SK-N-SH (cell line): ENCODE measurements around the gene GPR15LG. TPM values are rescaled to one million over a fixed set of nuclear protein-coding genes. Genes with fewer than 3 reads are reported as not detected.

ENCODE experiments used
- CTCF ChIA-PET: fragments of 300-600, 350-600 bp; formaldehyde crosslinking; extraction: SDS; loops from one replicate; lab custom pipeline; 2021; lab: Yijun Ruan, JAX
- POLR2A ChIA-PET: fragments of 350-600 bp; sonication (Branson Sonifier 250); formaldehyde crosslinking; extraction: SDS; loops from one replicate; lab custom pipeline; 2020; ENCODE audit warnings: antibody characterized with exemption, inconsistent platforms; lab: Yijun Ruan, JAX
- DNase-seq: peaks from one replicate; pipeline ENCODE4 v3.0.0; 2012
- H2AFZ ChIP-seq: fragments of 200-600 bp; sonication (generic); 2 replicates; pipeline ENCODE4 v1.8.1; 2016; ENCODE audit warnings: antibody characterized with exemption, mild to moderate bottlenecking, low read depth
- H3F3A ChIP-seq: fragments of 200-600 bp; sonication (generic); replicated peaks from 2 replicates; pipeline ENCODE3; 2016; ENCODE audit warnings: antibody characterized with exemption, mild to moderate bottlenecking; ENCODE audit not compliant: insufficient read depth
- H3K27ac ChIP-seq, 2 experiments: fragments of 200-500 bp in 1 of 2; fragments of 200-600 bp in 1 of 2; sonication (Bioruptor generic) in 1 of 2; sonication (generic), shearing (Covaris generic) in 1 of 2; 2 replicates each; pipeline versions ENCODE4 v1.5.1 to v1.6.1; 2014 to 2016; ENCODE audit warnings: low read depth in 2 of 2, inconsistent platforms in 1 of 2, low read length in 1 of 2, mild to moderate bottlenecking in 1 of 2, mixed read lengths in 1 of 2
- H3K27me3 ChIP-seq: fragments of 200-600 bp; sonication (generic), shearing (Covaris generic); 2 replicates; pipeline ENCODE4 v1.6.1; 2016; ENCODE audit warnings: mixed run types; ENCODE audit not compliant: insufficient read depth
- H3K36me3 ChIP-seq, 2 experiments: fragments of 200-500 bp in 1 of 2; fragments of 200-600 bp in 1 of 2; sonication (Bioruptor generic) in 1 of 2; sonication (generic) in 1 of 2; replicated peaks in 1 of 2; 2 replicates each; pipeline versions ENCODE3 to v1.5.1; 2014 to 2016; ENCODE audit warnings: low read length in 1 of 2, mild to moderate bottlenecking in 1 of 2; ENCODE audit not compliant: insufficient read depth in 2 of 2, control insufficient read depth in 1 of 2
- H3K4me1 ChIP-seq, 2 experiments: fragments of 200-500 bp in 1 of 2; fragments of 200-600 bp in 1 of 2; sonication (Bioruptor generic) in 1 of 2; sonication (generic), shearing (Covaris generic) in 1 of 2; 2 replicates each; pipeline versions ENCODE4 v1.5.1 to v1.6.1; 2014 to 2016; ENCODE audit warnings: low read depth in 1 of 2, low read length in 1 of 2, mixed run types in 1 of 2; ENCODE audit not compliant: insufficient read depth in 2 of 2, control insufficient read depth in 1 of 2
- H3K4me2 ChIP-seq: fragments of 200-600 bp; sonication (generic), shearing (Covaris generic); 2 replicates; pipeline ENCODE4 v1.6.1; 2017; ENCODE audit warnings: mixed run types
- H3K4me3 ChIP-seq, 2 experiments: fragments of 200-500 bp in 1 of 2; fragments of 200-600 bp in 1 of 2; sonication (Bioruptor generic) in 1 of 2; sonication (generic), shearing (Covaris generic) in 1 of 2; 2 replicates each; pipeline versions ENCODE4 v1.5.1 to v1.8.1; 2014 to 2016; ENCODE audit warnings: low read depth in 2 of 2, inconsistent platforms in 1 of 2, low read length in 1 of 2, mild to moderate bottlenecking in 1 of 2, mixed read lengths in 1 of 2, moderate library complexity in 1 of 2
- H3K79me2 ChIP-seq: fragments of 200-600 bp; sonication (generic); 2 replicates; pipeline ENCODE4 v1.8.1; 2017; ENCODE audit warnings: mild to moderate bottlenecking; ENCODE audit not compliant: insufficient read depth
- H3K9ac ChIP-seq: fragments of 200-600 bp; sonication (generic); 2 replicates; pipeline ENCODE4 v1.6.1; 2017; ENCODE audit warnings: mixed run types
- H3K9me2 ChIP-seq: fragments of 200-600 bp; sonication (generic); 2 replicates; pipeline ENCODE4 v1.6.1; 2017; ENCODE audit warnings: mixed run types
- H3K9me3 ChIP-seq: fragments of 200-600 bp; sonication (generic); 2 replicates; pipeline ENCODE4 v1.6.1; 2017; ENCODE audit warnings: mixed run types, mild to moderate bottlenecking, moderate library complexity
- H4K20me1 ChIP-seq: fragments of 200-600 bp; sonication (generic); 2 replicates; pipeline ENCODE4 v1.6.1; 2017; ENCODE audit warnings: mild to moderate bottlenecking, mixed run types; ENCODE audit not compliant: insufficient read depth
- EP300 ChIP-seq, 2 experiments: IDR thresholded peaks; 2 replicates each; pipeline versions ENCODE4 v1.4.0 to v1.6.1; 2012; ENCODE audit warnings: borderline replicate concordance in 1 of 2, low read depth in 1 of 2, low read length in 1 of 2
- FOSL2 ChIP-seq: IDR thresholded peaks from 2 replicates; pipeline ENCODE4 v1.4.0; 2012; ENCODE audit warnings: low read depth, mild to moderate bottlenecking, moderate library complexity, borderline replicate concordance
- FOXJ3 ChIP-seq: sonication (generic); formaldehyde crosslinking; IDR thresholded peaks from 2 replicates; pipeline ENCODE4 v1.5.1; 2020; ENCODE audit warnings: mild to moderate bottlenecking, missing genetic modification reagents
- FOXM1 ChIP-seq: IDR thresholded peaks from 2 replicates; pipeline ENCODE4 v1.4.0; 2012; ENCODE audit warnings: low read depth, mild to moderate bottlenecking
- MXI1 ChIP-seq: IDR thresholded peaks from 2 replicates; pipeline ENCODE4 v1.6.1; 2012; ENCODE audit warnings: mild to moderate bottlenecking, low read depth, low read length, improper control_type of control experiment
- NRF1 ChIP-seq: IDR thresholded peaks from 2 replicates; pipeline ENCODE4 v1.6.1; 2012; ENCODE audit warnings: low read depth, mild to moderate bottlenecking, low read length
- PBX3 ChIP-seq: IDR thresholded peaks from 2 replicates; pipeline ENCODE4; 2012
- POLR2AphosphoS5 ChIP-seq: IDR thresholded peaks from 2 replicates; pipeline ENCODE4 v1.6.1; 2012; ENCODE audit warnings: low read depth, low read length
- RCOR1 ChIP-seq: fragments of 150-350 bp; IDR thresholded peaks from 2 replicates; pipeline ENCODE4 v1.6.1; 2017; ENCODE audit warnings: antibody characterized with exemption, low read length
- REST ChIP-seq: IDR thresholded peaks from 2 replicates; pipeline ENCODE4 v1.6.1; 2012; ENCODE audit warnings: mild to moderate bottlenecking, low read depth, low read length, moderate library complexity
- SIN3A ChIP-seq: IDR thresholded peaks from 2 replicates; pipeline ENCODE4 v1.6.1; 2012; ENCODE audit warnings: low read depth, mild to moderate bottlenecking, low read length, moderate library complexity, borderline replicate concordance
- SMC3 ChIP-seq: IDR thresholded peaks from 2 replicates; pipeline ENCODE4 v1.6.1; 2012; ENCODE audit warnings: low read depth, low read length, improper control_type of control experiment
- TCF12 ChIP-seq: IDR thresholded peaks from 2 replicates; pipeline ENCODE4 v1.4.0; 2012
- USF1 ChIP-seq: IDR thresholded peaks from 2 replicates; pipeline ENCODE4 v1.4.0; 2012; ENCODE audit warnings: low read depth, borderline replicate concordance
- USF2 ChIP-seq: fragments of 150-350 bp; IDR thresholded peaks from 2 replicates; pipeline ENCODE4 v1.6.1; 2017; ENCODE audit warnings: antibody characterized with exemption, low read length, low read depth, borderline replicate concordance
- WGBS: methylation state at CpG from one replicate; pipeline ENCODE4 v1.1.6; 2017; ENCODE audit warnings: low lambda C conversion rate; 5-methylcytosine and 5-hydroxymethylcytosine counted together
- polyA plus RNA-seq, 3 experiments: library from polyadenylated mRNA; depleted of rRNA; stranded (reverse); fragments of >200 nt; gene quantifications; 2 replicates each; pipeline ENCODE4 v1.2.3, GENCODE V29; 2012

GPR15LG gene
- polyA plus RNA-seq, 1 of the 3 experiments (the other 2 are of a cell fraction): not detected

GRCh38 chr10:84138478-84139125 is 35.0 kb upstream of the GPR15LG start:
- ChIA-PET CTCF (interaction anchor here (0.8 to 1.4 kb wide), 6 partner anchors 9 to 67 kb away, joined by 3 to 7 read pairs (median 3); no protein-coding TSS in a partner anchor), POLR2A (no interaction called here)
- no peaks in the 10 kb centered on the region for H3K27me3 ChIP-seq
- H3F3A ChIP-seq: no peaks in the 10 kb centered on the region
- H3K4me1 ChIP-seq: peaks cover 8 to 10% of the 10 kb centered on the region in 2 experiments; a peak in 3 of 4 replicates
- H3K9ac ChIP-seq: peak overlapping the region; percentile 64
- H3K79me2 ChIP-seq: peaks cover 39% of the 10 kb centered on the region
- H3K9me2 ChIP-seq: no peaks in the 10 kb centered on the region
- no peaks in the 10 kb centered on the region for H3K9me3 ChIP-seq
- peak; percentile 34 for DNase-seq
- H3K4me2 ChIP-seq: peak overlapping the region; percentile 70; the same call in 1 of the 2 replicates
- H4K20me1 ChIP-seq: no peaks in the 10 kb centered on the region
- peaks cover 23 to 24% of the 10 kb centered on the region in 2 experiments for H3K36me3 ChIP-seq
- no peak for TF ChIP-seq USF1
- no peak for TF ChIP-seq SMC3
- TF ChIP-seq USF2: no peak
- peak overlapping the region; percentile 66 to 76 for H3K27ac ChIP-seq
- H3K4me3 ChIP-seq: peak overlapping the region; percentile 96 to 100
- peak overlapping the region; percentile 99 for H2AFZ ChIP-seq
- 80% methylated on average over 20 of the region's 20 CpGs for WGBS

- H3K4me2 ChIP-seq: peak within 1 kb of the TSS; percentile 92
- H3K27ac ChIP-seq: peak within 1 kb of the TSS; percentile 76 to 89
- ChIA-PET CTCF (interaction anchor here (0.9 to 1.8 kb wide), 6 partner anchors 8 to 66 kb away, joined by 3 to 7 read pairs (median 3); no protein-coding TSS in a partner anchor), POLR2A (interaction anchor here (0.6 kb wide), 1 partner anchor 187 kb away, joined by 3 read pairs; no protein-coding TSS in a partner anchor)
- peak within 1 kb of the TSS; percentile 96 to 100 for H3K4me3 ChIP-seq
- H3K9ac ChIP-seq: peak within 1 kb of the TSS; percentile 97
- H3F3A ChIP-seq: no peaks in the 10 kb centered on the region
- no peaks in the 10 kb centered on the region for H3K9me2 ChIP-seq
- H4K20me1 ChIP-seq: no peaks in the 10 kb centered on the region
- H3K9me3 ChIP-seq: no peaks in the 10 kb centered on the region
- peak; percentile 93 for DNase-seq
- peaks cover 8 to 10% of the 10 kb centered on the region in 2 experiments; a peak in 3 of 4 replicates for H3K4me1 ChIP-seq
- H3K36me3 ChIP-seq: peaks cover 31% of the 10 kb centered on the region in 2 experiments
- WGBS: 2% methylated on average over 40 of the region's 61 CpGs
- no peaks in the 10 kb centered on the region for H3K27me3 ChIP-seq
- H3K79me2 ChIP-seq: peaks cover 42% of the 10 kb centered on the region
- peak within 1 kb of the TSS; percentile 99 for H2AFZ ChIP-seq
- TF ChIP-seq TCF12 (no peak; the same call in 1 of the 2 replicates), MXI1 (peak; percentile 45; the same call in 1 of the 2 replicates), NRF1 (no peak), POLR2AphosphoS5 (peak; percentile 49; the same call in 1 of the 2 replicates), FOXJ3 (CRISPR knock-in tag) (no peak), EP300 (IDR thresholded peaks at IDR 0.05; ENCODE audit: borderline replicate concordance in 1 of 2, low read depth in 1 of 2, low read length in 1 of 2) (0 out of 4 replicates have a peak, but pooled peaks of 1 of the 2 experiments have one; percentile 19), PBX3 (0 out of 2 replicates have a peak, but pooled peaks have one; percentile 6), REST (no peak), RCOR1 (no peak), FOXM1 (no peak), SIN3A (peak; percentile 76; the same call in 1 of the 2 replicates), FOSL2 (0 out of 2 replicates have a peak, but pooled peaks have one; percentile 7)
These were observed 34.2 kb upstream of the GPR15LG start, which contains the start of gene GHITM for GRCh38 chr10:84139126-84140035. Gene GHITM (plus strand): TSS chr10:84139509. CDS start chr10:84141501, 1,992 bp downstream.
